ENCODE measurements around the gene SYNGR2.

SYNGR2 gene

DNA sequence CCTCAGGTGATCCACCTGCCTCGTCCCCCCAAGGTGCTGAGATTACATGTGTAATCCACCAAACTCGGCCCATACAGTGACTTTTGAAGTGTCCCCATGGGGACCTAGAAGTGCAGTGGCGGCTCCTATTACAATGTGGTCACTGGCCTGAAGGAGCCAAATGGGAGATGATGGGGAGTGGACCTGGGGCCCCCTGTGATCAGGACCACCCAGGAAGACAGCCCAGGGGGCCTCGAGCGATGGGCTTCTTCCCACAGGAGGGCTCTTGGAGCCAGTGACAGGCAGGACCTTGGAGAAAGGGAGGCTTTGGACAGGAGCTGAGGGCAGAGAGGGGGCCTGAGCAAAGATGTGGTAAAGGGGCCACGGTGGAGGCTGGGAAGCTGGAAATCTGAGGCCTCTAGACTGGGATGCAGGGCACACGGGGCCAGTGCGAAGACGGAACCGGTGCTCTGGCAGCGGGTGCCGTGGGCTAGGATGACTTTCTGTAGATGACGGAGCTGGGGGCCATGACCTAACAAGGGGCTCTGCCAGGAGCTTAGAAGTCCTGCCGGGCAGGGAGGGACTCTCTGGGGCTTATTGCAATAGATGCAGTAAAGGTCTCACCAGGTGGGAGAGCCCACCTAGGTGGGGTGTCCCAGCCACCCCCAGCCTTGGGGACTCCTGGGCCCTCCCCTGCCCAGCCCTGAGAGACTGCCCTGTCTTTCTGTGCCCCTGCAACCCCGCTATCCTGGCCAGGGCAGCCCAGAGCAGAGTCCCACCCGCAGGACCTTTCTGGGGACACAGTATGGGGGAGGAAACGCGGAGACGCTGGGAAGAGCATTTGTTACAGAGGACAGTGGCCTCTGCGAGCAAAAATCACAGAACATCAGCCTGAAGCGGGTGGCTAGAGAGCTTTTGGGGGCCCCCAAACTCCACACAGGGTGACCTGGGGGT is 24.9 kb upstream of the SYNGR2 start:
- no peak for DNase-seq (ENCODE audit: low read depth)

DNA sequence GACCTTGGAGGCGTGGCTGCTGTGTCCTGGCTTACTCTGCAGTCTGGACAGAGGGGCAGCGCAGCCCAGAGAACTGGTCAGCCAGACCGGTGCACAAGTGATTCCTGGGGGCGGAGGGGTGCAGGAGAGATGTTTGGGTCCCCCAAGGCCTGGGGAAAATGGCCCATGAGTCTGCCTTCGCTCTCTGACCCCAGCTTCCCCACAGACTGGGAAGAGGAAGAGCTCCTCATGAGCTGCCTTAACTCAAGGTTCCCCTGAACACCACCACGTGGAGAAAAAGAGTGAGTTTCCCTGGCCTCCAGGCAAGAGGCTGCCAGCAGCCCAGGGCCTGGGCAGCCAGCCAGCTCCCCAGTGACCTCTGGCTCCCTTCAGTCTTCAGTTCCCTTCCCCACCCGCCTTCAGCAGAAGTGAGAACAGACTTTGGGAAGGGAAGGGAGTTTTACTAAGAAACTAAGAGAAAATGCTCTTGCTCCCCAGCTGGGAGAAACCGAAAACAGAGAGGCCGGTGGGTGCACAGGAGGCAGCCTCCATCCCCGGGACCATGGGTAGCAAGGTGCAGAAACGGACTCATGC is 24.1 kb upstream of the SYNGR2 start:
- DNase-seq (ENCODE audit: low read depth) = no peak

DNA sequence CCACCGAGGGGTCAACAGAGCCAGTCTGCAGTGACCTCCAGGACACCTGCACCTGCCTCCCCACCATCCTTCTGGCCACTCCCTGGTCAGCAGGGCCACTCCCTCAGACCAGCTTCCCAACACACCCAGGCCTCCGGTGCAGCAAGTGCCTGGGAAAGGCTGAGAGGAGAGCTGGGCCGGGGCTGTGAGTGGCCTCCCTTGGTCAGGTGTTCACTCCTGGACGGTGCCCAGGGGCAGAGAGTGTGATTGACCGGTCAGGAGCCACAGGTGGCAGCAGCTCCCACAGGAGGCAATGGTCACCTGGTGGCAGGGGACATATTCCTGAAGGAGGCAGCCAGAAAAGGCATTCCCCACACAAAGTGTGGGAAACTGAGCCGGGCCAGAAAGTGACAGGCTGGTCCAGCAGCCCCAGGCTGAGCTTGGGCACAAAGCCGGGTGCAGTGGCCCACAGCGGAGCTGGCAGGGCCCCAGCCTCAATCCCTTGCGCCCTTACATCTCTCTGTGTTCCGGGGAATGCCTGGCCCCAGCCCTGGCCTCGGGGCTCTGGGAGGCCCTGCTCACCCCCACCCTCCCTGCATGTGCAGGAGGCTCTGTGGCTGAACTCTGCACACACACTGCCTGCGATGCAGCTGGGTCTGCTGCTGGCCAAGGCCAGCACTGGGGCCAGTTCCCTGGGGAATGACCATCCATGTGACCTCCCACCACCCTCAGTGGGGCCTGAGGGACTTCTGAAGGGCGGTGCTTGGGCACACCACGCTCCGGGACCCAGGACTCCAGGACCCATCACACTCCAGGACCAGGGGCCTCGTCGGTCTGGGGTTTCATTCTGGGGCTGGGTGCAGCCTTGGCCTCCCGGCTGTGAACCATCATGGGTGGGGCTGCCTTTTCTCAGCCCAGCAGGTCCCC is 23.4 kb upstream of the SYNGR2 start:
- no peak for DNase-seq (ENCODE audit: low read depth)

DNA sequence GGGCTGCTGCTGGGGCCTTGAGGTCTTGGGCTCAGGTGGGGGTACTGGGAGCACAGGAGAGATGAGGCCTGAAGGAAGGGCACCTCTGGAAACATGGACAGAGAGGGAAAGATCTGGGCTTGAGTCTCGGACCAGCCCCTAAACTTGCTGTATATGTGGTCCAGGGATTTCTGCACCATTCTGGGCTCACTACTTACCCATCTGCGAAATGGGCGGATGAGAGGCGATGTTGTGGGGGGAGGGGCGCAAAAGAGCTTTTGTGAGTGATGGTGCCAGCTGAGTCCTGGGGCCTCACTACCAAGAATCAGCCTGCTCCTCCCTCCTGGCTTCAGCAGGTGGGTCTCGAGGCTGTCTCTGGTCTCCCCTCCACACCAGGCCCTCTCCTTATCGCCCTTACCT is 21.9 kb upstream of the SYNGR2 start:
- DNase-seq (ENCODE audit: low read depth) = no peak

DNA sequence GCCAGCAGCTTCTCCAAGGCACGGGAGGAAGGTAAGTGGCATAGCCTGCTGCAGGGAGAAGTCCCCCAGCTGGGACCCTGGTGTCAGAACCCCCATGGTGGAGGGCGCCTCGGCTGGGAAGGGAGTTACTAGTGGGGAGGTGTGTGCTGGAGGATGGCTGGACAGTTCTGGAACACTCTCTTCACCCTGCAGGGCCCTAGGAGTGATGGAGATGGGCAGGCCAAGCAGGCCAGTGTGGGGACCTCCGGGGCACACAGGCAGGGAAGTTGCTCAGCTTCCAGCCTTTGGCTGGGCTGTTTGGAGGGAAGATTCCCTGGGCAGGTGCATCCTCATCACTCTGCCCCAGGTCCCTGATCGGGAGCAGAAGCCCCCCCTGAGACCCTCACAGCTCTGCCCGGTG is 21.5 kb upstream of the SYNGR2 start:
- DNase-seq (ENCODE audit: low read depth) = no peak

DNA sequence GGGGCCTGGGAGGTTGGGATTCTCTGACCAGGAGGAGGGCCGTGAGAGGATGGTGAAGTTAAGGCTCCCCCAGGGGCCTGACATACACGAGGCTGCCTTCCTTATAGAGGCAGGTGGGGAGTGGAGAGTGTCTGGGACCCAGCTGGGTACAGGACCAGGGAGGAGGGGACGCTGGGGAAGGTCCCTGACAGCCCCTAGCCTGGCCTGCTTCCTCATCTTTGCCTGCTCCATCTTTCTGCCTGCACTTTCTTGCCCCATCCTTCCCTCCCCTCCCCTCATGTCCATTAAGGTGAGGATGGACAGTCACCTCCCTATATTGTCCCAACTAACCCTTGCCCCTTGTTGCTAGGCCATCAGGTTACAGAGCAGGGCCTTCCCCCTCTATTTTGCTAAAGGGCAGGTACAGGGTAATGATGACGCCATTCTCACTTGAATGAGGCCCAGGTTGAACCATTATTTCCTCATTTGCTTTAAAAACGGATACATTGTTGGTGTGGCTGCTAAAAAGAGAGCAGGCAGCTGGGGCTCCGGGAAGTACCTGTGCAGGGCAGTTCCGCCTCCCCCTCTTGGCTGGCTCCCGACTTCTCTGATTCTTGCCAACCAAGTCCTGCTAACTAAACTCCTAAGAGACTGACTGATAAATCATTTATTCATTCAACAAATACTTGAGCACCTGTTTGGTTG is 20.9 kb upstream of the SYNGR2 start:
- DNase-seq (ENCODE audit: low read depth) = no peak

DNA sequence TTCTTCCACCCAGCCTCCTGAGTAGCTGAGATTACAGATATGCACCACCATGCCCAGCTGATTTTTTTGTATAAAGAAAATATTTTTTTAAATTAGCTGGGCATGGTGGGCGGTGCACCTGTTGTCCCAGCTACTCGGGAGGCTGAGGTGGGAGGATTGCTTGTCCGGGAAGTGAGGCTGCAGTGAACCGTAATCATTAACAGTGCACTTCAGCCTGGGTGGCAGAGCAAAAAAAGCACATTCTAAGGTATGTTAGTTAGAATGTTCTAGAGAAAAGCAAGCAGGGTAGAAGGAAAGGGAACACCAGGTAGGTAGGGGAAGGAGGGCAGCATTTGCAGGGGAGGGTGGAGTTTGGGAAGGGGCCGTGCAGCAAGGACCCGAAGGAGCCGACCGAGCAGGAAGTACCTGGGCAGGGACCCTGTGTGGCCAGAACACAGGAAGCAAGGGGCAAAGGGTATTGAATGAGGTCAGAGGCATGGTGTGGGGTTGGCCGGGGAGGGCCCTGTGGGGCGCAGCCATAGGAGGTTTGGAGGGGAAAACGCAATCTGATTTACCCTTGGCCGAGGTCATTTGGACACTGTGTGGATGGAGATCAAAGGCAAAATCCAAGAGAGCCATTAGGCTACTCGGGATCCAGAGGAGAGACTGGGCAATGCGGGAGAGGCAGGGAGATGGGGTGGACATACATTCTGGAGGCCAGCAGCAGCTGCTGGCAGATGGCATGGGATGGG is 19.9 kb upstream of the SYNGR2 start:
- no peak for DNase-seq (ENCODE audit: low read depth)

DNA sequence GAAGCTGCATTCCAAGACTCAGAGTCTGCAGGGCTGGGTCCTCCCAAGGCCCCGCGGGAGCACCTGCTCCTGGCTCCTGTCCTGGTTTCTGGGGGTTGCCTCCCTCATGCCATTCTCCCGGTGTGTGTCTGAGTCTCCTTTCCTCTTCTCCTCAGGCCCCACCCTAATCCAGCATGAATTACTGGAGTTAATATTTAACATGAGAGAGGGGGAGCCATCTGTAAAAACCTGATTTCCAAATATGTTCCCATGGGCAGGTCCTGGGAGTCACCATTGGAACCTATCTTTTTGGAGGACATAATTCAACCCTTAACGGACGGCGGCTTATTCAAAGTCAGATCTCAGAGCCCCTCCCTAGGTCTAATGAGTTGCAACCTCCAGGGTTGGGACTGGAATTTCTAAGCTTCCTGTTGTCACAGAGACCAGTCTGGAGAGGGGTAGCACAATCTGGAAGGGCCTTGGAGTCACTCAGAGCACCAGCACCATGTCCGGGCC is 16.8 kb upstream of the SYNGR2 start:
- DNase-seq (ENCODE audit: low read depth) = no peak

DNA sequence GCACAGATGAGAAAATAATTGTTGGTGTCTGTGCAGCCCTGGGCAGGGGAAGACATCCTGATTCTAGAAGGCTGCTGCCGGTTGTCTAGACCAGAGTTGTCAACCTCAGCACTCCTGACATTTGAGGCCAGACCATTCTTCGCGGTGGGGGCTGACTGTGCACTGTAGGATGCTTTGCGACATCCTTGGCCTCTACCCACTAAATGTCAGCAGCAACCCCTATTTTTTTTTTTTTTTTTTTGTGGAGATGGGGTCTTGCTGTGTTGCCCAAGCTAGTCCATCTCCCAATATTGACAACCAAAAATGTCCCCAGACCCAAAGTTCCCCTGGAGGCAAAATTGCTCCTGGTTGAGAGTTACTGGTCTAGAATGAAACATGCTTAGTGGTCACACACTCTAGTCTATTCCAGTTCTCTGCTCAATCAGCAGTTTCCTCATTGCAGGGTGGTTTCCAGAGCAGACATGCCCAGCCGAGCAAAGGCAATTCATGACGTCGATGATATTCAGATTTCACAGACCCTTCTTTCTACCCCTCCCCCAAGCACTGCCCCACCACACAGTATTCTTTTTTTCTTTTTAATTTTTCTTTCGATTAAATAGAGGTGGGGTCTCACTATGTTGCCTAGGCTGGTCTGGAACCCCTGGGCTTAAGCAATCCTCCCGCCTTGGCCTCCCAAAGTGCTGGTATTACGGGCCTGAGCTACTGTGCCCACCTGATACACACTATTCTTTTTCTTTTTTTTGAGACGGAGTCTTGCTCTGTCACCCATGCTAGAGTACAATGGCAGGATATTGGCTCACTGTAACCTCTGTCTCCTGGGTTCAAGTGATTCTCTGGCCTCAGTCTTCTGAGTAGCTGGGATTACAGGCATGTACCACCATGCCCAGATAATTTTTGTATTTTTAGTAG is 13.2 kb upstream of the SYNGR2 start:
- DNase-seq (ENCODE audit: low read depth) = no peak

DNA sequence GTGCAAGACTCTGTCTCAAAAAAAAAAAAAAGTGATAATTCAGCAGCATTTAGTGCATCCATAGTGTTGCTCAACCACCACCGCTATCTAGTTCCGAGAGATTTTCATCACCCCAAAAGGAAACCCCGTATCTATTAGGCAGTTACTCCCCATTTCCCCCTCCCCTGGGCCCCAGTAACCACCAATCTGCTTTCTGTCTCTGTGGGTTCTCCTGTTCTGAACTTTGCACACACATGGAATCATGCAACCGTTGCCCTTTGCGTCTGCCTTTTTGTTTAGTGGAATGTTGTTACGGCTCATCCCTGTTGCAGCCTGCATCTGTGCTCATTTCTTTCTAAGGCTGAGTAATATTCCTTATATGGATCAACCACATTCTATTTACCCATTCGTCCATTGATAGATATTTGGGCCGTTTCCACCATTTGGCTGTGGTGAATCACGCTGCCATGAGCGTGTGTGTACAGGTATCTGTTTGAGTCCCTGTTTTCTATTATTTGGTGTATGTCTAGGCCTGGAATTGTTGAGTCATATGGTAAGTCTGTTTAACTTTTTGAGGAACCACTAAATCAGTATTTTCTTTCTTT is 8.7 kb upstream of the SYNGR2 start:
- DNase-seq (ENCODE audit: low read depth) = no peak

DNA sequence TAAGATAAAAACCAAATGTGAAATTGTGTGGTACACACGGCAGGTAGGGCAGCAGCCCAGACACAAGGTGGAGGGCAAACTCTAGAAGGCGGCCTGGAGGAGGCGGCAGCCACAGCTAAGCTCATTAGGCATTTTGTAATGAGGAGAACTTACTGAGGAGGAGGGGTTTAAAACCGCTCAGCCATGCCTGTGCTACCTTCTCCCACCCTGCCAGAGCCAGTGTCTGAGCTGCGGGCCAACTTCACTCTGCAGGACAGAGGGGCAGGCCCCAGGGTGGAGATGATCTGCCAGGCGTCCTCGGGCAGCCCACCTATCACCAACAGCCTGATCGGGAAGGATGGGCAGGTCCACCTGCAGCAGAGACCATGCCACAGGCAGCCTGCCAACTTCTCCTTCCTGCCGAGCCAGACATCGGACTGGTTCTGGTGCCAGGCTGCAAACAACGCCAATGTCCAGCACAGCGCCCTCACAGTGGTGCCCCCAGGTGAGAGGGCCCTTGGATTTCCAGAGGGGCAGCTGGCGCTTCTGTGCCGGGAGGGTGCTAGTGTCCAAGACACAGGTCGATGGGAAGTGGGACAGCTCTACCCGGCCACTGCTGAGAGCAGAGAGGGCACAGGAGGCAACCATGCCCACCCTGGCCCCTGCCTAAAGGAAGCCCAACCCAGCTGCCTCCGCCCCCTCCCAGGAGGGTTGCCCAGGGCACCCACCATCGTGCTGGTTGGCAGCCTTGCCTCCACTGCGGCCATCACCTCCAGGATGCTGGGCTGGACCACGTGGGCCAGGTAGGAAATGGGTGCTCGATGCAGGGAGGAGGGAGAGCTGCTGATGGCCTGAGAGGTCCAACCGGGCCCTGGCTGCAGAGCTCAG is 4.3 kb upstream of the SYNGR2 start:
- no peak for DNase-seq (ENCODE audit: low read depth)

DNA sequence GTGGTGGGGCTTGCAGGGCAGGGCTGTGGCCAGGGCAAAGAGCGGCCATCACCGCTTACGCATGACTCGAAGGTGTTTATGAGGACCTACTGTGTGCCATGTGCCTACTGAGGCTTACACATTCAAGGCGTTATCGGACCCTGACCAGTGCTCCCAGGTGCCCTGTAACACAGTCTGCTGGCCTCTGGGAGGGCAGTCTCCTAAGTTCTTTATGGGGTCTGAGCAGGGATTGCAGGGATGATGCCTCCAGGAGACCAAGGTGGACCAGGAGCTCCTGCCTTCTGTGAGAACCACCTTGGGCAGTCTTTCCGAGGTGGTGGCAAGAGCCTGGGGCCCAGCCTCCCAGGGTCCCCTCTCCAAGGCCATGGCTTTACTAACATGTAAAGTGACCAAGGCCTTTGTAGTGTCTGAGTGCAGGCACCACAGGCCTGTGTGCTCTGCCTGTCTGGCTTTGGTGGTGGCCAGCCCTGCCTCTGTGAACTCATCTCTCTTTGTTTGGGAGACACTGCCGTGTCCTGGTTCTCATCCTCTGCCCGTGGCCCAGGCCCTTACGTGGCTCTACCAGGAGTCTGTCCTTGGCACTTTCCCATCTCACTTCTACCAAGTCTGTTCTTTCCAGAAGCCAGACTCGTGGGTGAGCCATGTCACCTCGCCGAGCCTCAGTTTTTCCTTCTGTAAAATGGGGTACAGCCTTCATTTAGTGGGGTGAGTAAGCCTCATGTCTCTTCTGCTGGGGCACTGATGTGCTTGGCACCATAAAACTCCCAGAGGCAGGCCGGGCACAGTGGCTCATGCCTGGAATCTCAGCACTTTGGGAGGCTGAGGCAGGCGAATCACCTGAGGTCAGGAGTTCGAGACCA is 3.4 kb upstream of the SYNGR2 start:
- no peak for DNase-seq (ENCODE audit: low read depth)

DNA sequence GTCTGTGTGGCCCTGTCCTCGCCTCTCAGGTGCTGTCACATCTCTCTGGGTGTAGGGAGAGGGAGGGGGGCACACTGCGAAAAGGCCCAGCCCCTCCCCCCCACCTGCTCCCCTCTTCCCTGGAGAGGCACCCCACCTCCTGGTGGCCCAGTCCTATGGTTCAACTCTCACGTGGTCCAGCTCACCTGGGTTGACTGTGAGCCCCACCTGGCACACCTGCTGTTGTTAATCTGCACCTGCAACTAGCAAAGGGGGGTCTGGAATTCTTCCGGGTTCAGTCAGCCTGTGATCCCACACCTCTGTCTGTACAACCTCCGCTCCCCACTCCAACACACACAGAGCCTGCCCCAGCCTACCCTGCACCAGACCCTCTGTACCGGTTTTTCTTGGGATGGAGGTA is 2.0 kb upstream of the SYNGR2 start:
- DNase-seq (ENCODE audit: low read depth) = no peak

DNA sequence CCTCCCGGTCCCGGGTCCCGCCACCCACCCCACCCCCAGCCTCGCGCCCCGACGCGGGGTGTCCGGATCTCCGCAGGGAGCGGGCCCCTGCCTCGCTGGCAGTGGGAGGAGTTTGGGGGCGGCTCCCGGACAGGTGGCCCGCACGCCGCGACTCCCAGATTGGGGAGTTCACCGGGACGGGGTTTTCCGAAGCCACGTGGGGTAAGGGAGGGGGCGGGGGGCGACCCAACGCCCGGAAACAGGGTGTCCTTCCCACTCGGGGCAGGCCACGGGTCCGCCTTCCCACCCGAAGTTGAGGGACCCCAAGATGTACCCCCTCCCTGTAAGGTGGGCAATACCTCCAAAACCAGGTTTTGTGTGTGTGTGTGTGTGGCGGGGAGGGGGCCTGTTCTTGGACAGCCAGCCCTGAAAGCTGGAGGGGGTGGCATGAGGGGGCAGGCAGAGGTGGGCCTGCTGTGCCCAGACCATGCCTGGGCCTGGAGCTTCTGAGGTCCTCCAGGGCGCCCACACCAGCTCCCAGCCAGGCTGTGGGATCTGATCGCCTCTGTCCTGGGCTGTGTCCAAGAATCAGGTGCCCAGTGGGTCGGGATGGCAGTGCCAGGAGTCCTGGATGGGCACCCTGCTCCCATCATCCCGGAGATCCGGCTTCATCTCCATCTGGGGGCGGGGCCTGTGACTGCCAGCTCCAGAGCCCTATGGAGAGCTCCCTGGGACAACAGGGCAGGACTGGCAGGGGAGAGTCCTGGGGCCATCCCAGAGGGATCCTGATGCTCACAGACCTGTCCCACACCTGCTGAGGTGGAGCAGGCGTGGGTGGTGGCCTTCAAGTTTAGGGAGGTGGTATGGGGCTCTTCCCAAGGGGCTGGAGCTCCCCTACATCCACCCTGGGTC is 767 bp downstream of the SYNGR2 start:
- DNase-seq (ENCODE audit: low read depth) = peak; percentile 34

DNA sequence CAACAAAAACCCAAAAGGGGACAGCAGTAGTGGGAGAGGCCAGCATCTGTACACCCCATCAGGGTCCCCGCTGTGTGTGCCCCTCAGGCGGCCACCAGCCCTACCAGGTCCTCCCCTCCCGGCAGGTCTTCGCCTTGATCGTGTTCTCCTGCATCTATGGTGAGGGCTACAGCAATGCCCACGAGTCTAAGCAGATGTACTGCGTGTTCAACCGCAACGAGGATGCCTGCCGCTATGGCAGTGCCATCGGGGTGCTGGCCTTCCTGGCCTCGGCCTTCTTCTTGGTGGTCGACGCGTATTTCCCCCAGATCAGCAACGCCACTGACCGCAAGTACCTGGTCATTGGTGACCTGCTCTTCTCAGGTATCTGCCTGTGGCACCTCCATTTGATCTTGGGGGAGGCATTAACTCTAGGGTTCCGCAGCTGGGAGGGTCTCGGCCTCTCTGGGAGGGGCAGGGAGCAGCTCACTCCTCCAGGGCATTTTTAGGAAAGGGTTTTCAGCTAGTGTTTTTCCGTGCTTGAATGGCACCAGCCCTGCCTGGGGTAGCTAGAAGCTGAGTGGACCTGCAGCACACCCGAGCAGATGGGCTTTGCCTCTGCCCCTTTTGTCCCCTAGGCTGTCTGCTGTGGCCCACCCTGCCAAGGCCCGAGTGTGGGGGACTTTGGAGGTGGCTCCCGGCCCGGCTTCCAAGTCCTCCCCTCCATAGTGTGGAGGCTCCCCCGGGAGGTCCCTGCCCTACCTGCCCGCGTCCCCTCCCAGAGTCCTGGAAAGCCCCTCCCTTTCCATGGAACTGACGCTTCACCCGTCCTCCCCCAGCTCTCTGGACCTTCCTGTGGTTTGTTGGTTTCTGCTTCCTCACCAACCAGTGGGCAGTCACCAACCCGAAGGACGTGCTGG is 2.6 kb downstream of the SYNGR2 start:
- DNase-seq (ENCODE audit: low read depth) = no peak

All from activated T-cell treated with anti-CD3 and anti-CD28 coated beads for 1 hour (primary cell).